NOMO-1 treated with DMSO at 0.1 percent for 48 hours (cell line): Measurements from ENCODE around the gene PDCD1.
"Not testable (repeated sequence)": the region's sequence is repeated elsewhere in the genome, so short reads cannot be mapped to it uniquely, and the experiment has no call there.

Source experiments
- DNase-seq: peaks from one replicate; lab custom pipeline; 2025; ENCODE audit not compliant: unreplicated experiment; lab: John Stamatoyannopoulos, UW

Gene PDCD1

DNA sequence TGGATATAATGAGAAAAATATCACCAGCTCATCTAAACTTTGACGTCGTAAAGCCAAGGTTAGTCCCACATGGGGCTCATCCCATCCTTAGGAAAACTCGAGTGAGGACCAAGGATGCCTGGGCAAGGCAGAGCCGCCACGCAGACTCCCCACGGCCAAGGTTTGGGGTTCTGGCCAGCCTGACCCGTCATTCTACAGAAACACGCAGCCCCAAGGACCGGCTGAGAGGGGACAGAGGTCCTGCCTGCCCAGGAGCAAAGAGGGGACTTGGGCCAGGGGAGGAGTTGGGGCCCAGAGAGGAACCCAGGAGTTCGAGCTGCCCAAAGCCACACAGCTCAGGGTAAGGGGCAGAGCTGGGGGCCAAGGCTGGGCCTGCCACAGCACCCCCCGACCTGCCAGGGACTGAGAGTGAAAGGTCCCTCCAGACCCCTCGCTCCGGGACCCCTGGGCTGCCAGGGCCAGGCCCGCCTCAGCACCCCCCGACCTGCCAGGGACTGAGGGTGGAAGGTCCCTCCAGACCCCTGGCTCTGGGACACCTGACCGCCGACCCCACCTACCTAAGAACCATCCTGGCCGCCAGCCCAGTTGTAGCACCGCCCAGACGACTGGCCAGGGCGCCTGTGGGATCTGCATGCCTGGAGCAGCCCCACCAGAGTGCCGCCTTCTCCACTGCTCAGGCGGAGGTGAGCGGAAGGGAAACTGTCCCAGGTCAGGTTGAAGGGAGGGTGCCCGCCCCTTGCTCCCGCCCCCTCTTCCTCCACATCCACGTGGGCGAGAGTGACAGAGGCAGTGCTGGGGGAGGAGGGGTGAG lies at the start of gene PDCD1:
Gene PDCD1 (minus strand): TSS at position 689 of the 811 bp plus-strand sequence. CDS start 56 bp downstream, at position 633.
- DNase-seq, result no peak

DNA sequence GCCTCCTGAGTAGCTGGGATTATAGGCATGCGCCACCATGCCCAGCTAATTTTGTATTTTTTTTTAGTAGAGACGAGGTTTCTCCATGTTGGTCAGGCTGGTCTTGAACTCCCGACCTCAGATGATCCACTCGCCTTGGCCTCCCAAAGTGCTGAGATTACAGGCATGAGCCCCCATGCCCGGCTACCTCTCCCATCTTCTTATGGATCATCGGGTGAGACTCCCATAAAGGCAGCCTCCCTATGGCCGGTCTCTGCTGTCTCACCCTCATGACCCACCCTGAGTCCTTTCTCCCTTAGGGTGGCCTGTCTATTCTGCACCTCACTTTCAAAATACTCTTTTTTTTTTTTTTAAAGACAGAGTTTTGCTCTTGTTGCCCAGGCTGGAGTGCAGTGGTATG lies 49.1 kb upstream of the PDCD1 start:
- DNase-seq, result not testable (repeated sequence)

DNA sequence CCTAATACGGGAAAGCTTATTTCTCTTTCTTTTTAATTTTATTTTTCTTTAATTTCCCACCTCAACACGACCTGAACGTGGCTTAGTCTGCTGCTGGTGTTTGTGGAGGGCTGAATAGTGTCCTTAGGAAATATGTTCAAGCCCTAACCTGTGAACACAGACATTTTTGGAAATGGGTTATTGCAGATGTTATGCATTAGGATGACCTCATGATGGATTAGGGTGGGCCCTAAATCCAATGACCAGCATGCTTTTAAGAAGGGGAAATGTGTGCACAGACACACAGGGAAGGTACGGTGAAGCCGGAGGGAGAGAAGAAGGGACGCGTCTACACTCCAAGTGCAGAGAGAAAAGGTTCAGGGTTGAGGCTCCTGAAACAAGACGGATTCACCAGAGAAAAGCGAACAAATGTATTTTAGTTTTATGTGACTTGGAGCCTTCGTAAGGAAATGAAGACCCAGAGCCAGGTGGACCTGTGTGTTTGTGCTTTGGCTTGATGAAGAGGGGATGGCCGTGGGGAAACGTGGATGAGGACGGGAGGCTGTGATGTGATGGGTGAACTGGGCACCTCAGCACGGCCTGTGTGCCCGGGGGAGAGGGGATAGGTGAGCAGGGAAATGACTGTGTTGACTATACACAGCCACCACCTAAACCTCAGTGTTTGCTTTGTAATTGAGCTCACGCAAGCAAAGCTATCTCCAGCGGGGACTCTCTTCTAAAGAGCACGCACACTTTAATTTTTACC lies 48.3 kb upstream of the PDCD1 start:
- DNase-seq, result no peak

DNA sequence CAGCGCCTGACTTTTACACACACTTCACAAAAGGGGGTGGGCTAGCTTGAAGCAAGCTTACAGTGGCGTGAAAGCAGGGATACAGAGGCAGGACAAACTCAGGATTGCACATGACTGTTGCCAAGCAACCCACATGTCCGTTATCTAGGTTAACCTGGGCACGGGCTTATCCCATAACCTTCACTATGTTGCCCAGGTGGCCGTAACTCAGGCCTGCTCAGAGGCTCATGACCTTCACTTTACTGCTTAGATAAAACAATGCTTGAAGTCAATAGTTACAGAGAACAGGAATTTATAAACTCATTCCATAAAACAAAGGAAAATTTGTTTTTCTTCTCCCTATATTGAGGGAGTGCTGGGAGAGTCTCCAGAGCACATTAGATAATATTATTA lies 47.7 kb upstream of the PDCD1 start:
- DNase-seq, result not testable (repeated sequence)

DNA sequence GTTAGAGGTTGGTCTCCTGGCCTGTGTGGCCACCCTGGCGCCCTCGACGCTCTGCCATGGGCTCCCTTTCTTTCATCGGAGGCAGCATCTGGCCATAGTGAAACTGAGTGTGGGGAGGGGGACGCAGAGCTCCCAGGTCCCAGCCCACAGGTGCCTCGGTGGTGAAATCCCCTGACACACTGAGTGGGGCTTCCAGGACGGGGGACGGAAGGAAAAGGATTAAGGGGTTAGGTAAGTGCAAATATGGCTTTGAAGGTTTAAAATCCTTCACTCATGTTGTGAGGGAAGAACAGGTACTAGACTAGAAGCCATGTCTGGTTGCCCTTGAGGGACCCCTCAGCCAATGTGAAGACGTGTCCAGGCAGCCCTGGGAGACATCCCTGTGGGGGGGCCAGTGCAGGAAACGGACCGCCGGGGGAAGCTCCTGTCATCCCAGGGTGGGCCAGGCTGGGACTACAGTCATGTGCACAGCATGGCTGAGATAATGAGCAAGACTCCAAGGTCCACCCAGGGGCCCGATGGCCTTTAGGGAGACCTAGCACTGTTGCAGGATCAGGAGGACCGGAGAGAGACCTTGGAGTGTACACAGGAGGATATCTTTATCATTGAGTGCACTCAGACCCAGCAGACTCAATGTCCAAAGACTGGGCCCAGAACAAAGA lies 47.2 kb upstream of the PDCD1 start:
- DNase-seq, result no peak

DNA sequence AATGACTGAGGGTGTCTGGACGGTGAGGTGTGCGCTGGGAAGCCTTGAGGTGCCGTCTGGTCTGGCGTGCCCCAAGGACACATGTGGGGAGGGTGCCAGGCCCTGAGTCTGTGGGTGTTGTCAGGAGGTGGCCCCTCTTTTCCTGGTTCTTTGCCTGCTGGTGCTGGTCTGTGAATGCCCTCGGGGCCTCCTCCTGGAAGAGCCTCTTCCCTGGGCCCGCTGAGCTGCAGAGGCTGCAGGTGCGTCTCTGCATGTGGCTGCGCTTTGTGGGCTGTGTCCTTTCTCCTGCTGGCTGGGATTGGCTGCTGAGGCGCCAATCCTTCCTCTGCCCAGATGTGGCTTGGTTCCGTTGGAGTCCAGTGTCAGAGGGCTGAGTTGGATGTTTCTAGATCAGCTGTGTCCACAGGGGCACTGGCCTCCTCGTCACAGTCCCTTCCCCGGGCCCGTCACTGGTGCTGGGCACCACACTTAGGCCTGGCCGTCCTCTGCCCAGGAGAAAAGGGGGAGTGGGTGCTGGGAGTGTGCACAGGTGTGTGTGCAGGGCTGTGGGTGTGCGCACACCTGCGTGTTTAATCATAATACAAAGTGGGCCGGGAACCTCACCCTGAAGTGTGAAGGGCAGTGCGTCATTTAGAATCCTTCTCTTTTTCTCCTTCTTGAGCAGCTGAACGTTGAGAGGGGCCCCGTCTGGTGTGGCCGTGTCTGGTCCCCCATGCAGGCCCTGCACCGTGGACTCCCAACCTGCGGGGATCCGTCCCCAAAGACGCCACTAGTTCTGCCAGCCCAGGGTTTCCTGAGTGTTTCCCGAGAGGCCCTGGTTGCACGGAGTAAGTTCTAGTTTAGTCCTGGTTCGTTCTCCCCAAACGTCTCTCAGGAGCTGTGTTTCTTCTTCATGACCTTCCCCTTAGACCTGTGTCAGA lies 46.4 kb upstream of the PDCD1 start:
- no peak for DNase-seq

DNA sequence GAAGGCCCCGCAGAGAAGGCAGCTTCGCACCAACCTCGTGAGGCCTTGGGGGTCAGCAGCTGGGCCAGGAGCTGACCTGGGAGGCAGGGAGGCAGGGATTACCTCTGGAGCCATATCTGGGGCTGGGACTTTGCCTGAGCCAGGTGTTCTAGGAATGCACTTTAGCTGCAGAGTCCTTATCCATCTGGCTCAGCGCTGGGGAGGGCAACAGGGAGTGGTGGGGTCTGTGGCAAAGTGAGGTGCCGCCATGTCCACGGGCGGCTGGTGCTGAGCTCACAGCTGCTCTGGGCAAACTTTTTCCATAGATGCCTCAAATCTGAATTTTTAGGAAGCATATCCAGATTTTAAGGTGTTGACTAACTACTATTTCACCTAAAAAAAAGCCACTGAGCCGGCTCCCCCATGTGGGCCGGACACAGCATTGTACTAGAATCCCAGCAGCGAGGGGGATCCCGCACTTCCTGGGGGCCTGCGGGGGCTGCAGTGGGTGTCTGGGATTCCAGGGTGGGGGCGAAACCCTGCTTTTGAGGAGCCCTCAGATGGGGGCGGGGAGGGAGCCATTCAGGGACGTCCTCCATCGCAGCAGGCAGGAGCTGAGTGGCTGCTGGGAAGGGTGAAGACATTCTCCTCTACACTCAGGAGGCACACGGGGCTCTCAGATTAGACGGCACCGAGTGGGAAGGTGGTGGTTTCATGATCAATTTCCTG lies 45.5 kb upstream of the PDCD1 start:
- no peak for DNase-seq

DNA sequence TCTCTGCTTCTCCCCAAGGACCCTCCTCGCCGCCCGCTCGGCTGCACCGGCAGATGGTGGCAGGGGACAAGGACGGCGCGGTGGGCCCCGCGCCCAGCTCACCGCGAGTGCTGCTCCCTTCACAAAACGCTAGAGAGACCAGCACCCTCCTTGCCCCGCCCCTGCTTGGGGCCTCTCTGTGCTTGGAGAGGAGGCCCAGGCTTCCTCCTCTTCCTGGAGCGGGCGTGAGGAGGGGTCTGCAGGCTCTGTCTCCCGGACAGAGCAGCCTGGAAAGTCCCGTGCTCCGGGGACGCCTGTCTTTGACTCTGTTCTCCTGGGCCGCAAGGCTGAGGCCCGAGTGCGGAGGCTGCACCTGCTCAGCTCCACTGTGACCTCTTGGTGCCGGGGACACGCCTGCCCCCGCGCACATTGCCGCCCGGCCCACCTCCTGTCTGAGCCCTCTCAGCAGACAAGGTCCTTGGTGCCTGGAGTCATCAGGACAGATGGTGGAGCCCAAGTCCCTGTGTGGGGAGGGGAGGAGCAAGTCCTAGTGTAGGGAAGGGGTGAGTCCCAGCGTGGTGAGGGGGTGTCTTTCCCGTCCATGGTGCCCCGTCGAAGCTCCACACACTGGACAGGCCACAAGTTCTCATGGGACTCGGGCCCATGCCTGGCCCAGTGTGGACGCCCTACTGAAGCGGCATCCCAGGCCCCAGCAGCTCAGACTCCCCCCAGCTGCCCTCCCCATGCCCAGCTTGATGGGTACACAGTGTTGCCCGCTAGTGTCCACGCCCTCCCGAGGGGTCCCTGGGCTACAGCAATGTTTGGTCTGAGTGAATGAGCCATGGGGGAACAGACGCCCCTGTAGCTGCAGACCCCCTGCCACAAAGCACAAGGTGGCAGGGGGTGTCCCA lies 44.7 kb upstream of the PDCD1 start:
- no peak for DNase-seq

DNA sequence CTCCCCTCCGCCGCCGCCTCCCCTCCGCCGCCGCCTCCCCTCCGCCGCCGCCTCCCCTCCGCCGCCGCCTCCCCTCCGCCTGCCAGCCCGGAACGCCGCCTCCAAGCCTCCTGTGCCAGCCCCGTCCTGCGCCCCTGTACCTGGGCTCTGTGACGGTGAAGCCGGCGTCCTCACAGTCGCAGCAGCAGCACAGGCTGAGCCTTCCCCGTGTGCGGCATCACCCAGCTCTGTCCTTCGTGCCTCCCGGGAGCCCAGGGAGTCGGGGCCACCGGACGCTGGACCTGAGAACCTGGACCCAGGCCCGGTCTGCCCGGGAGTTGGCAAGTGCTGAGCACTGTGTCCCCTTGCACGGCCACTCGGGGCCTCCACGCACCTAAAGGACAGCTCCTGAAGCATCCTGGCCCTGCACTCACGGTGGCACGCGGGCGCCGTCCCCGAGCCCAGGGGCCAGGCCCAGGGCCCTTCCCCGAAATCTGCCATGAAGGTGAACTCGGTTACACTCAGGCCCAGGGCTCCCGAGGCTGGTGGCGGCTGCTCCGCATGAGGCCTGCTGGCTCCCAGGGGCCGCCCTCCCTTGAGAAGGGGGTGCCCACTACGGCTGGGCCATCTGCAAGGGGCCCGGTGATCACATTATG lies 43.8 kb upstream of the PDCD1 start:
- DNase-seq, result no peak

DNA sequence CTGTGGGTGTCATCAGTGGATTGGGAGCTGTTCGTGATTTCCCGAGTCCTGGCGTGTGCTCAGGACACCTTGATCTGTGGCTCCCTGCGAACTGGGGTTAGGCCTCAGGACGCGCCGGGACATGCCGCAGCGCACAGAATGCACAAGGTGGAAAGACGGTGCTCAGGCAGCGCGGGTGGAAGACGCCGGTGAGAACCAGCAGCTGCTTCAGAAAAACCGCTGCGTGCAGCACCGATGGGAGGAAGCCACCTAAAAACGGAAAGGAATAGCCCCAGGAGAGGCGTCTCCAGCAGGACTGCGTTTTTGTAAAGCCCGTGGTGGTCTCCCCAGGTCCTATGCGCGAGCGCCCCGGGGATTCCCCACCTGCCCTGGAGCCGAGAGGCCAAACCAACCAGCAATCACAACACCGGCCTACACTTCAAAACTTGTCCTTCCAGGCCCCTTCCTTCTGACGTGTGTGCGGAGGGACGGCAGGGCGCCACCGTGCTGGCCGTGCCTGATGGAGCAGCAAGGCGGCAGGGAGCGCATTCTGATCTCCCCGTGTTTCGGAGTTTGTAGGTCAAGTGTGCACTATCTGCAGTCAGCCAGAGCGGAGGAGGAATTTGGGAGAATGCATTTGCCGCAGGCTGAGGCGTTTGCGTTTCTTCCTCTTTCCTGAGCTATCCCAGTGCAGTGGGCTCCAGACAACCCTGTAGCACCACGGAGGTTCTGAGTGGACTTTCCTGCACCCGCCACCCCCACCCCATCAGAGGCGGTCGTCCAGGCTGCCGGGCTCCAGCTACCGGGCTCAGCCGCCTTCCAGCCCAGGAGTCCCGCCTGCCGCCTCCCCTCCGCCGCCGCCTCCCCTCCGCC lies 43.0 kb upstream of the PDCD1 start:
- DNase-seq, result no peak

DNA sequence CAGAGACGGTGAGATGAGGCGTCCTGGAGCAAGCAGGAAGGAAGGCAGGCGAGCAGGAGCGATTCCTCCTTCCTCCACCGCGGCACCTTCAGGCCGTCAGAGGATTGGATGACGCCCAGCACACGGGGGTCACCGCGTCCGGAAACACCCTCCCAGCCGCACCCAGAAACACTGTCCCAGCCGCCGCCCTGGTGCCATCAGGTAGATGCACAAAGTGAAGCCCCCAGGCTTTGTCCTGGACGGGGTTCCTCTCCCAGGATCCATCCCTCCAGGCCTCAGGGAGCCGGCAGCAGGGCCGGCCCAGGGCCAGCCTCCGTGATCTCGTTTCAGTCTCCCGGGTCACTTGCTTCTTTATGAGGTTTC lies 42.3 kb upstream of the PDCD1 start:
- DNase-seq, result no peak

DNA sequence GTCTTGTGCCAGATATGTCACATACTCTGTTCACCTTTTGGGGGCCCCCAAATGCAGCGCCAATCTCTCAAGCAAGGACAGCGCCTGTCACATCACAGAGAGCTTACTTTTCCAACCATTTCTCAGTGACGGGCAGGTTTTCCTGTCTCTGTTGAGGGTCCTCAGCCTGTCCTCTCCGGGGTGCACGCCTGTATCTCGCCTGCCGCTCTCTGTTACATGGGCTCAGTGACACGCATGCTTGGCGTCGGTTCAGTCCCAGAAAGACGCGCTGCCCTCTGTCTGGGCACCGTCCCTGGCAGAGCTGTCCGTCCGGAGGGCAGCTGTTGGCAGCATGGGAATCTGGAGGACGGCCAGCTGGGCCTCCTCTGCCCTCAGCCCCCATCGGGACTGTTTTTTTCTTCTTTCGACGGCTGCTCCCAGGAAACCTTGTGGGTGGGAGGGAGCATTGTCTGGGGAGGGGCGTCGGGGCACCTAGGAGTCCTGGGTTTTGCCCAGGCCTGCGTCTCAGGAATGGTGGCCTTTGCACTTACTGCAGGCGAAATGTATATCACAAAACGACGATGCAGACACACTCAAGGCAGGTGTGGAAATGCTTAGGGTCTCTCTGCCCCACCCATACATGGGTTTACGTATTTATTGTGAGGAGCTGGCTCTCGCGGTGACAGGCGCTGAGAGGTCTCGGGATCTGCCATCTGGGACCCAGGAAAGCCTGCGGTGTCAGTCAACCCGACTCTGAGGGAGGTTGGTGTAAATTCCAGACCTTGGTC lies 41.7 kb upstream of the PDCD1 start:
- DNase-seq, result no peak

DNA sequence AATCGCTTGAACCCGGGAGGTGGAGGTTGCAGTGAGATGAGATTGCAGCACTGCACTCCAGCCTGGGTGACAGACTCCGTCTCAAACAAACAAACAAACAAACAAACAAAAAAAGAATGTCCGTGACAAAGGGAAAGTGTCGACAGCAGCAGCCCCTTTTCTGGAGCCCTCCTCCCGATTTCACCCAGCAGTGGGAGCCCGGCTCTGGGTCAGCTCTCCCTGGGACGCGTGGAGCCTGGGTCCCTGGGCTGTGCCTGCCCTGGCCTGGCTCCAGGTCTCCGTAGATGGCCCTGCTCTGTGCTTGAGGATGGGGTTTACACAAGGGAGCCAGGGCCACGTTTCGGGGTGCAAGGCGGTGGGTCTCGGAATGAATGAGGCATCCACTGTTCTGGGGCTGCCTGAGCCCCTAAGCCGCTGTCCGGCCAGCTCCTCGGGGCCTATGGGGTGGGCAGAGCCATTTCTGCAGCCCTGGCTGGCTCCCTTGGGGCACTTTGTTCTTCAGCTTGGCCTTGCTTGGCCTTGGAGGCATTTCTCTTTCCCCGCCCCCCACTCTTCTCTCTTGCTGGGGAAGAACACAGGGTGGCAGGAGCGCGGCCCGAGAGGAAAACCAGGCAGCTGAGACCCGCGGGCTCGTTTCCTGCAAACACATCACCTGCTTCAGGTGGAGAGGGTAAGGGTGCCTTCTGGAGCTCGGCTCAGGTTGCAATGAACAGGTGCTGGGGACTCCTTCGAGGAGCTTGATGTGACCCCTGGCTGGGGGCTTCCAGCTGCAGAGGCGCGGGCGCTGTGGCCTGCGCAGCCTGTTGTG lies 40.0 kb upstream of the PDCD1 start:
- no peak for DNase-seq

DNA sequence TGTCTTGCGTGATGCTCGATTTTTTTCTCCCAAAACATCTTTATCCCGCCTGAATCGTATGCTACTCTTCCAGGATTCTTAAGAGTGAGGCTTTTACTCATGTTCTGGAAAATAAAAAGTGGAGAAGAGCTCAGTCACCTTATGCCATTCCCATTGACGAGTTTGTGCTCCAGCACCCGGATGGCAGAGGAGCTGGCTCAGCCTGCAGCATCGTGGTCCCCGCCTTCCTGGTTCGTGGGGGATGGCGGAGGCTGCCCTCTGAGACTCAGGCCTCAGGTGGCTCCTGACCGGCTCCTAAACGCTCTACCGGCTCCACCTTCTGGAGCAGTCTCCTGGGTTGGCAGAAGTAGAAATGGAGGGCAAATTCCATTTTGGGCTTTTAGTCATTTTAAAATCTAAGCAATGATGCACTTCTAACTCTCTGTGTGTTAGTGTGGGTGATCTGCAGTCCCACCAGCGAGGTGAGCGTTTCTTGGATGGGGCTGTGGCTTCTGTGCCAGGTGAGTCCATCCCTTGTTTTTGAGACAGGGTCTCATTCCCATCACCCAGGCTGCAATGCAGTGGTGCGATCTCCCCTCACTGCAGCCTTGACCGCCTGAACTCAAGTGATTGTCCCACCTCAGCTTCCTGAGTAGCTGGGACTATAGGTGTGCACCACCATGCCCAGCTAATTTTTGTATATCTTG lies 38.7 kb upstream of the PDCD1 start:
- no peak for DNase-seq

DNA sequence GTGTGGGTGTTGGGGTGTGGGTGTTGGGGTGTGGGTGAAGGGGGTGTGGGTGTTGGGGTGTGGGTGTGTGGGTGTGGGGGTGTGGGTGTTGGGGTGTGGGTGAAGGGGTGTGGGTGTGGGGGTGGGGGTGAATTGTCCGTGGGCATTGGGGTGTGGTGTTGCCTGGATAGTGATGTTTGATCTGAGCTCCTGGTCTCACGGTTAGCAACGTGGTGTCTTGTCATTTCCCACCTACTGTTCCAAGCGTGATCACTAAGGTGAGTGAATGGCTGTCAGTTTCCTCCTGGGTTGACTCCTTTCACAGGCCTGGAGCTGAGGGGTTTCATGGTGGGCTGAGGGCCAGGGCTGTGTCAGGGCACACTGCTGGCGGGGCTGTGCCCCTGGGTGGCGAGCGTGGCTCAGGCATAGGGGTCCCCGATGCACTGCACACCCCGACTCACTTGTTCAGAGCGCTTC lies 38.1 kb upstream of the PDCD1 start:
- no peak for DNase-seq
